Smooth muscle cell (in vitro differentiated cells): ENCODE measurements around the gene ZNF100. TPM values are rescaled to one million over a fixed set of nuclear protein-coding genes. Genes with fewer than 3 reads are reported as not detected.
"Not testable (repeated sequence)": the region's sequence is repeated elsewhere in the genome, so short reads cannot be mapped to it uniquely, and the experiment has no call there.

Experiments
- DNase-seq: peaks from one replicate; lab custom pipeline; 2025; ENCODE audit not compliant: unreplicated experiment; lab: John Stamatoyannopoulos, UW
- H2AFZ ChIP-seq: fragments of 200-600 bp; sonication (generic); 2 replicates; pipeline ENCODE4 v1.6.0; 2016; ENCODE audit warnings: antibody characterized with exemption, low read depth, mild to moderate bottlenecking
- H3F3A ChIP-seq: fragments of 200-600 bp; sonication (generic); 2 replicates; pipeline ENCODE4 v1.6.0; 2017; ENCODE audit warnings: antibody characterized with exemption, low read depth
- H3K27ac ChIP-seq: fragments of 200-600 bp; sonication (generic); 2 replicates; pipeline ENCODE4 v1.5.1; 2016; ENCODE audit warnings: low read depth, mild to moderate bottlenecking
- H3K27me3 ChIP-seq: fragments of 200-600 bp; sonication (generic); 2 replicates; pipeline ENCODE4 v1.6.1; 2016; ENCODE audit warnings: low read depth, mild to moderate bottlenecking
- H3K36me3 ChIP-seq: fragments of 200-600 bp; sonication (generic); 2 replicates; pipeline ENCODE4 v1.5.1; 2016; ENCODE audit warnings: low read depth
- H3K4me1 ChIP-seq: fragments of 200-600 bp; sonication (generic); 2 replicates; pipeline ENCODE4 v1.5.1; 2016; ENCODE audit warnings: low read depth
- H3K4me2 ChIP-seq: fragments of 200-600 bp; sonication (generic); 2 replicates; pipeline ENCODE4 v1.6.0; 2016; ENCODE audit warnings: mild to moderate bottlenecking
- H3K4me3 ChIP-seq: fragments of 200-600 bp; sonication (generic); 2 replicates; pipeline ENCODE4 v1.5.1; 2016; ENCODE audit warnings: mild to moderate bottlenecking
- H3K79me2 ChIP-seq: fragments of 200-600 bp; sonication (generic); 2 replicates; pipeline ENCODE4 v1.6.0; 2016; ENCODE audit warnings: low read depth, mild to moderate bottlenecking
- H3K9ac ChIP-seq: fragments of 200-600 bp; sonication (generic); 2 replicates; pipeline ENCODE4 v1.6.0; 2016; ENCODE audit warnings: low read depth
- H3K9me3 ChIP-seq: fragments of 200-600 bp; sonication (generic); replicated peaks from 2 replicates; pipeline ENCODE4 v1.5.1; 2016; ENCODE audit warnings: low read depth
- H4K20me1 ChIP-seq: fragments of 200-600 bp; sonication (generic); 2 replicates; pipeline ENCODE4 v1.6.0; 2016; ENCODE audit warnings: low read depth
- CTCF ChIP-seq: fragments of 200-600 bp; sonication (generic); IDR thresholded peaks from 2 replicates; pipeline ENCODE4 v1.5.1; 2017; ENCODE audit warnings: borderline replicate concordance, mild to moderate bottlenecking, antibody characterized with exemption; ENCODE audit not compliant: insufficient read depth, poor library complexity, severe bottlenecking
- WGBS: methylation state at CpG from one replicate; pipeline ENCODE4 v1.1.7; 2016; ENCODE audit warnings: low lambda C conversion rate; 5-methylcytosine and 5-hydroxymethylcytosine counted together
- polyA plus RNA-seq: library from polyadenylated mRNA; unstranded; fragments of >200 nt; fragmentation: Nextera tagmentation; extraction: Ambion mirVana; gene quantifications from 2 replicates; pipeline ENCODE4 v1.2.1, GENCODE V29; 2016
- total RNA-seq: library from RNA; depleted of rRNA; stranded (reverse); fragments of >200 nt; gene quantifications from 2 replicates; pipeline ENCODE4 v1.2.3, GENCODE V29; 2014

ZNF100 gene
- total and polyA plus RNA-seq, 2 experiments from 2014 or later: 1.5 to 5.7 TPM

DNA sequence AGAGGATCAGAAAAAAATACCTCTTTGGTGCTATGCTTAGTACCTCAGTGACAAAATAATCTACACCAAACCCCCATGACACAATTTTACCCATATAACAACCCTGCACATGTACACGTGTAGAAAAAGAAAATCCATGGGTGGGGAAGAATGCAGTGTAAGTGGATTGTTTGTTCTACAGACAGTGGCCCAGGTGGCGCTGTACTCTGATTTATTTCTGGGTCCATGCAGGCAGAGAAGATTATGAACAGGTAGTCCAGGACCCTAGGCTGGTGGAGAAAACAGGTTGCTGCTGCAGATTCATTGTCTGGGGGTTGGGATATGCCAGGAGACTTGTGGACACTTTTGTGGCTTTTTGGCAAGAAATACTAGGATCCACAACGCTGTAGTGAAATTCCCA is 9.1 kb downstream of the ZNF100 start:
- DNase-seq: no peak
- peaks cover 21% of the 10 kb centered on the region for H3K79me2 ChIP-seq
- H3K27ac ChIP-seq: no peak overlapping the region
- H4K20me1 ChIP-seq: no peaks in the 10 kb centered on the region
- WGBS: 97% methylated on average over 3 of the region's 3 CpGs
- H3K4me1 ChIP-seq: no peaks in the 10 kb centered on the region
- no peaks in the 10 kb centered on the region for H3K9me3 ChIP-seq
- H3K4me2 ChIP-seq: no peak overlapping the region
- H2AFZ ChIP-seq: no peak overlapping the region
- no peaks in the 10 kb centered on the region for H3F3A ChIP-seq
- H3K9ac ChIP-seq: no peak overlapping the region
- H3K36me3 ChIP-seq: peaks cover 10% of the 10 kb centered on the region
- H3K4me3 ChIP-seq: no peak overlapping the region
- no peak for TF ChIP-seq CTCF
- no peaks in the 10 kb centered on the region for H3K27me3 ChIP-seq

DNA sequence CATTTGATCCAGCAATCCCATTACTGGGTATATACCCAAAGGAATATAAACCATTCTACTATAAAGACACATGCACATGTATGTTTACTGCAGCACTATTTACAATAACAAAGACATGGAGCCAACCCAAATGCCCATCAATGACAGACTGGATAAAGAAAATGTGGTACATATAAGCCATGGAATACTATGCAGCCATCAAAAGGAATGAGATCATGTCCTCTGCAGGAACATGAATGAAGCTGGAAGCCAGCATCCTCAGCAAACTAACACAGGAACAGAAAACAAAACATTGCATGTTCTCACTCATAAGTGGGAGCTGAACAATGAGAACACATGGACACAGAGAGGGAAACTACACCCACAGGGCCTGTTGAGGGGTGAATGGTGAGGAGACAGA is 11.8 kb downstream of the ZNF100 start:
- peaks cover 21% of the 10 kb centered on the region for H3K79me2 ChIP-seq
- not testable (repeated sequence) for H3K4me2 ChIP-seq, DNase-seq, H3F3A ChIP-seq, H2AFZ ChIP-seq, H4K20me1 ChIP-seq, H3K9me3 ChIP-seq, H3K4me1 ChIP-seq, H3K36me3 ChIP-seq, H3K27ac ChIP-seq, H3K27me3 ChIP-seq, H3K4me3 ChIP-seq, H3K9ac ChIP-seq

DNA sequence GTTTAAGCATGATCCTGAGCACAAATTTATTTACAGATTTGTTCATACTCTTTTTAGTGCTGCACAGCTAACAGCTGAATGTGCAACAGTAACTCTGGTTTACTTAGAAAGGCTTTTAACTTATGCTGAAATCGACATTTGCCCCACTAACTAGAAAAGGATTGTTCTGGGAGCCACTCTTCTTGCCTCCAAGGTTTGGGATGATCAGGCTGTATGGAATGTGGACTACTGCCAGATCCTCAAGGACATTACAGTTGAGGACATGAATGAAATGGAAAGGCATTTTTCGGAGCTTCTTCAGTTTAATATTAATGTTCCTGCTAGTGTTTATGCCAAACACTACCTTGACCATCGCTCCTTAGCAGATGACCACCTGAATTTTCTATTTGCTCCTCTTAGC is 16.0 kb downstream of the ZNF100 start:
- Histone ChIP-seq H3K4me1 (no peaks in the 10 kb centered on the region), H3F3A (no peaks in the 10 kb centered on the region), H3K79me2 (peaks cover 43% of the 10 kb centered on the region), H3K9me3 (no peaks in the 10 kb centered on the region), H4K20me1 (peaks cover 7% of the 10 kb centered on the region), H3K4me2 (no peak overlapping the region), H3K36me3 (peaks cover 8% of the 10 kb centered on the region), H2AFZ (no peak overlapping the region), H3K9ac (no peak overlapping the region), H3K27ac (no peak overlapping the region), H3K27me3 (no peaks in the 10 kb centered on the region), H3K4me3 (no peak overlapping the region)
- no peak for TF ChIP-seq CTCF
- DNase-seq: no peak
- 87% methylated on average over 3 of the region's 3 CpGs for WGBS

GRCh38 chr19:21750586-21751128 is 16.7 kb downstream of the ZNF100 start:
- Histone ChIP-seq H3K4me3 (no peak overlapping the region), H3K4me2 (no peak overlapping the region), H3K4me1 (no peaks in the 10 kb centered on the region), H3K9me3 (no peaks in the 10 kb centered on the region), H3K79me2 (peaks cover 38% of the 10 kb centered on the region), H3K27ac (no peak overlapping the region), H2AFZ (no peak overlapping the region), H3K9ac (no peak overlapping the region), H3F3A (no peaks in the 10 kb centered on the region), H4K20me1 (peaks cover 7% of the 10 kb centered on the region), H3K36me3 (peaks cover 4% of the 10 kb centered on the region), H3K27me3 (no peaks in the 10 kb centered on the region)
- 98% methylated on average over 25 of the region's 40 CpGs for WGBS
- no peak for DNase-seq
- no peak for TF ChIP-seq CTCF
